ENCODE results near the gene MNAT1. TPM values are rescaled to one million over a fixed set of nuclear protein-coding genes. Genes with fewer than 3 reads are reported as not detected.

Gene MNAT1
- polyA plus RNA-seq, 1 of the 3 experiments (the other 2 are of a cell fraction) = 38.9 TPM

DNA sequence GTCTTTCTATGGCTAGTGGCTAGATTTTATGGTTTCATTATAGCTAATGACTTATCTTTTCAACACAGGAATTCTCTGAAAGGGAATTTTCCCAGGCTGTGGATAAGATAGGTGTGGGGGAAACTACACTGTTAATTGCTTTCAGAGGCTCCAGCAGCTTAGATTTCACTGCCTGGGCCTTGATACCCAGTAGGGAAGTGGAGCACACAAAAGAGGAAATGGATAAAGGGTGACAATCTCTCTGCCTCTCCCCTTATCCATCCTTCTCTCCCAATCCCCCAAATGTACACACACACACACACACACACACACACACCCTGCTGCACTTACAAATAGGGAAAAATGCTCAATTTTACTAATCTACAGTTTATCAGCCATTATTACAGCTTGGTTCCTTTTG, 29.5 kb upstream of the MNAT1 start:
- Histone ChIP-seq H3F3A (replicated peaks; ENCODE audit: insufficient read depth) (no peaks in the 10 kb centered on the region), H3K4me2 (no peak overlapping the region), H4K20me1 (ENCODE audit: insufficient read depth) (no peaks in the 10 kb centered on the region), H3K4me1 (ENCODE audit: control insufficient read depth in 1 of 2, insufficient read depth in 2 of 2, low read depth in 1 of 2, low read length in 1 of 2) (no peaks in the 10 kb centered on the region), H3K36me3 (replicated peaks in 1 of 2; ENCODE audit: control insufficient read depth in 1 of 2, insufficient read depth in 2 of 2, low read length in 1 of 2) (peaks cover 2 to 11% of the 10 kb centered on the region in 2 experiments), H2AFZ (ENCODE audit: low read depth) (no peak overlapping the region), H3K9me2 (no peaks in the 10 kb centered on the region), H3K27ac (ENCODE audit: low read depth in 2 of 2, low read length in 1 of 2) (no peak overlapping the region), H3K9me3 (0 out of 2 replicates have a peak, but pooled peaks cover 3% of the 10 kb centered on the region), H3K79me2 (ENCODE audit: insufficient read depth) (peaks cover 8% of the 10 kb centered on the region; the same call in 1 of the 2 replicates), H3K4me3 (ENCODE audit: low read depth in 2 of 2, low read length in 1 of 2) (no peak overlapping the region), H3K9ac (no peak overlapping the region), H3K27me3 (ENCODE audit: insufficient read depth) (no peaks in the 10 kb centered on the region)
- no peak for DNase-seq
- ChIA-PET CTCF (interaction anchor here (0.8 to 1.1 kb wide), 2 partner anchors 16 to 17 kb away, joined by 4 to 5 read pairs; no protein-coding TSS in a partner anchor), POLR2A (no interaction called here)
- TF ChIP-seq NFIC (IDR thresholded peaks at IDR 0.05; ENCODE audit: borderline replicate concordance) (no peak), MAX (IDR thresholded peaks at IDR 0.05; ENCODE audit: low read depth) (no peak), POLR2AphosphoS5 (IDR thresholded peaks at IDR 0.05; ENCODE audit: low read depth, low read length) (no peak), FOXJ3 (CRISPR knock-in tag; IDR thresholded peaks at IDR 0.05) (no peak), JUND (IDR thresholded peaks at IDR 0.05) (no peak), SIN3A (IDR thresholded peaks at IDR 0.05; ENCODE audit: borderline replicate concordance, low read depth, low read length) (no peak), IRF3 (IDR thresholded peaks at IDR 0.05; ENCODE audit: low read depth, low read length) (no peak), MXI1 (IDR thresholded peaks at IDR 0.05; ENCODE audit: low read depth, low read length) (no peak), SMC3 (IDR thresholded peaks at IDR 0.05; ENCODE audit: low read depth, low read length) (no peak), EP300 (IDR thresholded peaks at IDR 0.05; ENCODE audit: borderline replicate concordance in 1 of 2, low read depth in 1 of 2, low read length in 1 of 2) (no peak), RAD21 (IDR thresholded peaks at IDR 0.05; ENCODE audit: low read length) (no peak), RFX5 (IDR thresholded peaks at IDR 0.05; ENCODE audit: low read length) (no peak), MEF2A (IDR thresholded peaks at IDR 0.05; ENCODE audit: borderline replicate concordance, low read depth) (no peak), EZH2phosphoT487 (IDR thresholded peaks at IDR 0.05; ENCODE audit: borderline replicate concordance, low read depth) (no peak), RXRA (IDR thresholded peaks at IDR 0.05; ENCODE audit: borderline replicate concordance, low read depth) (no peak), TAF1 (IDR thresholded peaks at IDR 0.05; ENCODE audit: borderline replicate concordance, low read depth, low read length) (no peak), FOXM1 (IDR thresholded peaks at IDR 0.05; ENCODE audit: low read depth) (no peak)
- TF ChIP-seq, protein P1, sequence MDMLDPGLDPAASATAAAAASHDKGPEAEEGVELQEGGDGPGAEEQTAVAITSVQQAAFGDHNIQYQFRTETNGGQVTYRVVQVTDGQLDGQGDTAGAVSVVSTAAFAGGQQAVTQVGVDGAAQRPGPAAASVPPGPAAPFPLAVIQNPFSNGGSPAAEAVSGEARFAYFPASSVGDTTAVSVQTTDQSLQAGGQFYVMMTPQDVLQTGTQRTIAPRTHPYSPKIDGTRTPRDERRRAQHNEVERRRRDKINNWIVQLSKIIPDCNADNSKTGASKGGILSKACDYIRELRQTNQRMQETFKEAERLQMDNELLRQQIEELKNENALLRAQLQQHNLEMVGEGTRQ (IDR thresholded peaks at IDR 0.05; ENCODE audit: borderline replicate concordance, low read depth, low read length) = no peak
- TF ChIP-seq, protein P2, sequence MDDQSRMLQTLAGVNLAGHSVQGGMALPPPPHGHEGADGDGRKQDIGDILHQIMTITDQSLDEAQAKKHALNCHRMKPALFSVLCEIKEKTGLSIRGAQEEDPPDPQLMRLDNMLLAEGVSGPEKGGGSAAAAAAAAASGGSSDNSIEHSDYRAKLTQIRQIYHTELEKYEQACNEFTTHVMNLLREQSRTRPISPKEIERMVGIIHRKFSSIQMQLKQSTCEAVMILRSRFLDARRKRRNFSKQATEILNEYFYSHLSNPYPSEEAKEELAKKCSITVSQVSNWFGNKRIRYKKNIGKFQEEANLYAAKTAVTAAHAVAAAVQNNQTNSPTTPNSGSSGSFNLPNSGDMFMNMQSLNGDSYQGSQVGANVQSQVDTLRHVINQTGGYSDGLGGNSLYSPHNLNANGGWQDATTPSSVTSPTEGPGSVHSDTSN (IDR thresholded peaks at IDR 0.05) = no peak
